Endothelial cell of umbilical vein (primary cell): ENCODE measurements around the gene GSG1L. TPM values are rescaled to one million over a fixed set of nuclear protein-coding genes. Genes with fewer than 3 reads are reported as not detected.

Experiments
- BruUV-seq: library from RNA; stranded (reverse); fragments of 400-500 nt; replicated peaks from 2 replicates; lab custom pipeline; 2021; lab: Mats Ljungman, UMichigan
- CTCF ChIA-PET: fragments of 300-600, 350-600 bp; sonication (Branson Sonifier 250); formaldehyde crosslinking; loops from one replicate; lab custom pipeline; 2021; ENCODE audit warnings: antibody characterized with exemption, inconsistent platforms; lab: Charles Lee
- POLR2A ChIA-PET: fragments of 300-600, 350-600 bp; sonication (Branson Sonifier 250); formaldehyde crosslinking; loops from one replicate; lab custom pipeline; 2021; ENCODE audit warnings: antibody characterized with exemption, inconsistent platforms; lab: Charles Lee
- DNase-seq: peaks from one replicate; pipeline ENCODE4 v3.0.0-alpha.2; 2011; ENCODE audit warnings: low read depth, low spot score
- FAIRE-seq: peaks from 2 replicates; lab custom pipeline; 2011; peaks lifted over from hg19 to GRCh38; lab: Jason Lieb, UNC
- H2AFZ ChIP-seq: 2 replicates; pipeline ENCODE4 v1.6.0; 2012; ENCODE audit warnings: low read depth, low read length, control low read depth, inconsistent platforms
- H3K27ac ChIP-seq: 2 replicates; pipeline ENCODE4 v1.5.1; 2011; ENCODE audit warnings: low read depth, mild to moderate bottlenecking, control low read depth, low read length, moderate library complexity; ENCODE audit not compliant: insufficient read depth
- H3K27me3 ChIP-seq, 2 experiments: 2 replicates each; pipeline versions ENCODE4 v1.6.0 to v1.6.1; 2011; ENCODE audit warnings: low read length in 2 of 2, mixed read lengths in 1 of 2; ENCODE audit not compliant: control insufficient read depth in 2 of 2, insufficient read depth in 2 of 2
- H3K36me3 ChIP-seq, 2 experiments: 2 replicates in 1 of 2; 3 replicates in 1 of 2; pipeline ENCODE4 v1.5.1; 2011; ENCODE audit warnings: low read length in 2 of 2, mild to moderate bottlenecking in 1 of 2, moderate library complexity in 1 of 2; ENCODE audit not compliant: control insufficient read depth in 2 of 2, insufficient read depth in 2 of 2; ENCODE audit errors: extremely low read depth in 1 of 2
- H3K4me1 ChIP-seq: 3 replicates; pipeline ENCODE4 v1.5.1; 2011; ENCODE audit warnings: mild to moderate bottlenecking, low read length; ENCODE audit not compliant: control insufficient read depth, insufficient read depth; ENCODE audit errors: extremely low read depth
- H3K4me2 ChIP-seq: 2 replicates; pipeline ENCODE4 v1.6.1; 2011; ENCODE audit warnings: low read length, control low read depth, mixed read lengths; ENCODE audit not compliant: insufficient read depth
- H3K4me3 ChIP-seq, 3 experiments: fragments of 200-600 bp in 1 of 3; sonication (generic), shearing (Covaris generic) in 1 of 3; replicated peaks in 1 of 3; 2 replicates each; pipeline ENCODE4 v1.5.1; 2011 to 2016; ENCODE audit warnings: control low read depth in 3 of 3, low read length in 3 of 3, mild to moderate bottlenecking in 2 of 3, inconsistent platforms in 1 of 3, low read depth in 1 of 3, moderate library complexity in 1 of 3; ENCODE audit not compliant: insufficient read depth in 1 of 3
- H3K79me2 ChIP-seq: 2 replicates; pipeline ENCODE4 v1.6.0; 2012; ENCODE audit warnings: low read length, inconsistent platforms; ENCODE audit not compliant: control insufficient read depth, insufficient read depth
- H3K9ac ChIP-seq: replicated peaks from 2 replicates; pipeline ENCODE3; 2011; ENCODE audit warnings: low read length, control low read depth; ENCODE audit not compliant: insufficient read depth; ENCODE audit errors: extremely low read depth
- H3K9me1 ChIP-seq: replicated peaks from 3 replicates; pipeline ENCODE4 v1.6.0; 2011; ENCODE audit warnings: mild to moderate bottlenecking, low read length; ENCODE audit not compliant: control insufficient read depth, insufficient read depth; ENCODE audit errors: extremely low read depth
- H3K9me3 ChIP-seq: replicated peaks from 2 replicates; pipeline ENCODE4 v1.5.1; 2012; ENCODE audit warnings: low read length, inconsistent platforms; ENCODE audit not compliant: control insufficient read depth, insufficient read depth
- H4K20me1 ChIP-seq: replicated peaks from 2 replicates; pipeline ENCODE3; 2011; ENCODE audit warnings: mild to moderate bottlenecking, low read length; ENCODE audit not compliant: control insufficient read depth, insufficient read depth; ENCODE audit errors: extremely low read depth
- CTCF ChIP-seq, 2 donors: IDR thresholded peaks; 1 replicate in 1 of 2; 2 replicates in 1 of 2; pipeline ENCODE4 v1.5.1; 2011; ENCODE audit warnings: low read length in 2 of 2, mild to moderate bottlenecking in 2 of 2, moderate library complexity in 2 of 2, control low read depth in 1 of 2, inconsistent platforms in 1 of 2, low read depth in 1 of 2; ENCODE audit not compliant: insufficient read depth in 1 of 2; ENCODE audit errors: extremely low read depth in 1 of 2
- EZH2 ChIP-seq: IDR thresholded peaks from 2 replicates; pipeline ENCODE4 v1.6.1; 2012; ENCODE audit warnings: borderline replicate concordance, low read depth, mild to moderate bottlenecking, moderate library complexity, low read length, inconsistent platforms; ENCODE audit not compliant: severe bottlenecking
- FOS ChIP-seq: IDR thresholded peaks from 2 replicates; pipeline ENCODE4 v1.6.1; 2011; ENCODE audit warnings: mild to moderate bottlenecking, low read length, moderate library complexity, borderline replicate concordance; ENCODE audit not compliant: insufficient read depth
- GATA2 ChIP-seq: IDR thresholded peaks from 2 replicates; pipeline ENCODE4 v1.7.0; 2011; ENCODE audit warnings: low read depth, mild to moderate bottlenecking, moderate library complexity, mixed read lengths, low read length; ENCODE audit not compliant: insufficient read length, insufficient read depth
- JUN ChIP-seq: IDR thresholded peaks from 2 replicates; pipeline ENCODE4 v1.6.1; 2011; ENCODE audit warnings: borderline replicate concordance, low read depth; ENCODE audit not compliant: insufficient read length, insufficient read depth
- MYC ChIP-seq: IDR thresholded peaks from one replicate; pipeline ENCODE4 v1.6.1; 2011; ENCODE audit warnings: mild to moderate bottlenecking, low read depth, low read length
- POLR2A ChIP-seq: IDR thresholded peaks from 2 replicates; pipeline ENCODE4 v1.6.1; 2012; ENCODE audit warnings: low read depth, mild to moderate bottlenecking, control low read depth, low read length
- POLR2AphosphoS5 ChIP-seq: IDR thresholded peaks from 2 replicates; pipeline ENCODE4 v1.6.1; 2012; ENCODE audit warnings: low read depth, mild to moderate bottlenecking, control low read depth, low read length, moderate library complexity; ENCODE audit not compliant: insufficient read depth
- dilution Hi-C: fragments of 300-500 bp; cut with MboI; formaldehyde crosslinking; loops from one replicate; pipeline ENCODE4 v1.15.0; 2019; ENCODE audit warnings: low sequenced_read_pairs; ENCODE audit not compliant: extremely low pct_ligation_motif_present
- intact Hi-C: fragments of 100-400 bp; cut with micrococcal nuclease; formaldehyde crosslinking; loops from one replicate; pipeline ENCODE4 v1.10.0; 2022
- polyA plus RNA-seq, 4 experiments: library from polyadenylated mRNA; depleted of rRNA in 3 of 4; stranded (reverse) in 3 of 4; unstranded in 1 of 4; fragments of >200 nt; gene quantifications; 2 replicates each; pipeline versions ENCODE4 v1.2.1 to v1.2.3, GENCODE V29; 2011 to 2012; ENCODE audit warnings: missing spikeins in 1 of 4
- total RNA-seq: library from RNA; stranded (reverse); gene quantifications from 2 replicates; pipeline ENCODE4 v1.2.3, GENCODE V29; 2021
- TF ChIP-seq, protein P1 (sequence below): IDR thresholded peaks from 2 replicates; pipeline ENCODE4 v1.6.1; 2011; ENCODE audit not compliant: insufficient read depth, insufficient read length

GSG1L gene
- total and polyA plus RNA-seq, 2 donors (not counting 3 experiments of a cell fraction or from before 2014, with no cell fraction given), result 0.06 TPM; not detected in 1

GRCh38 chr16:27983244-27983643, 80.3 kb downstream of the GSG1L start:
- H3K27ac ChIP-seq, result no peak overlapping the region
- H3K4me1 ChIP-seq, result no peaks in the 10 kb centered on the region
- TF ChIP-seq GATA2, result no peak
- TF ChIP-seq POLR2AphosphoS5, result no peak
- TF ChIP-seq POLR2A, result no peak
- TF ChIP-seq FOS, result no peak
- TF ChIP-seq, protein P1, sequence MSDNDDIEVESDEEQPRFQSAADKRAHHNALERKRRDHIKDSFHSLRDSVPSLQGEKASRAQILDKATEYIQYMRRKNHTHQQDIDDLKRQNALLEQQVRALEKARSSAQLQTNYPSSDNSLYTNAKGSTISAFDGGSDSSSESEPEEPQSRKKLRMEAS, result no peak
- TF ChIP-seq MYC, result no peak
- no peak for TF ChIP-seq EZH2
- no peak for TF ChIP-seq CTCF (IDR thresholded peaks at IDR 0.05; ENCODE audit: extremely low read depth in 1 of 2, insufficient read depth in 1 of 2, low read depth in 1 of 2, low read length in 2 of 2)
- no peak for TF ChIP-seq JUN
- no peaks in the 10 kb centered on the region for H3K9me3 ChIP-seq
- no peak overlapping the region for H3K4me2 ChIP-seq
- BruUV-seq, result no TSS peak
- H4K20me1 ChIP-seq, result no peaks in the 10 kb centered on the region
- no peaks in the 10 kb centered on the region for H3K79me2 ChIP-seq
- no peak overlapping the region for H3K4me3 ChIP-seq
- H3K27me3 ChIP-seq, result no peaks in the 10 kb centered on the region
- no peaks in the 10 kb centered on the region for H3K36me3 ChIP-seq
- H3K9ac ChIP-seq, result no peak overlapping the region
- DNase-seq (no peak), FAIRE-seq (no peak)
- no peaks in the 10 kb centered on the region for H3K9me1 ChIP-seq
- CTCF ChIA-PET, result interaction anchor here (2.0 kb wide), 1 partner anchor 10 kb away, joined by 7 read pairs; no protein-coding TSS in a partner anchor
- intact Hi-C loops, result no loop called here
- POLR2A ChIA-PET, result no interaction called here
- dilution Hi-C loops, result no loop called here
- H2AFZ ChIP-seq, result no peak overlapping the region
